HepG2 (cell line): ENCODE measurements around the gene CABLES2. TPM values are rescaled to one million over a fixed set of nuclear protein-coding genes. Genes with fewer than 3 reads are reported as not detected.
A peak's percentile ranks its signal among the peaks of the same experiment; 100 is the strongest.

Source experiments
- AHDC1 ChIP-seq: sonication (generic); formaldehyde crosslinking; IDR thresholded peaks from 2 replicates; pipeline ENCODE4 v1.5.1; 2020; ENCODE audit warnings: mild to moderate bottlenecking, missing genetic modification reagents, borderline replicate concordance
- HMGA1 ChIP-seq: sonication (generic); formaldehyde crosslinking; conservative IDR thresholded peaks from 2 replicates; pipeline ENCODE4 v1.4.0; 2020; ENCODE audit warnings: missing genetic modification reagents
- HNF1A ChIP-seq, 2 experiments: sonication (generic) in 1 of 2; formaldehyde crosslinking in 1 of 2; IDR thresholded peaks; 2 replicates each; pipeline versions ENCODE4 v1.4.0 to v1.6.1; 2016 to 2020; ENCODE audit warnings: borderline replicate concordance in 1 of 2, low read depth in 1 of 2, mild to moderate bottlenecking in 1 of 2, missing genetic modification reagents in 1 of 2
- KDM1A ChIP-seq: IDR thresholded peaks from 2 replicates; pipeline ENCODE4 v1.6.1; 2016; ENCODE audit warnings: missing compliant biosample characterization
- MXD1 ChIP-seq: sonication (generic); formaldehyde crosslinking; IDR thresholded peaks from 2 replicates; pipeline ENCODE4 v1.4.0; 2020; ENCODE audit warnings: mild to moderate bottlenecking, missing genetic modification reagents
- PBX3 ChIP-seq: sonication (generic); formaldehyde crosslinking; IDR thresholded peaks from 2 replicates; pipeline ENCODE4 v1.8.1; 2023; ENCODE audit warnings: missing genetic modification reagents, inconsistent platforms, borderline replicate concordance
- SYNCRIP ChIP-seq: fragments of 200-400 bp; formaldehyde crosslinking; IDR thresholded peaks from 2 replicates; pipeline ENCODE4 v1.6.1; 2018; ENCODE audit warnings: mild to moderate bottlenecking, low read depth, low read length; ENCODE audit not compliant: insufficient read depth
- XRCC5 ChIP-seq: fragments of 200-400 bp; formaldehyde crosslinking; optimal IDR thresholded peaks from 2 replicates; pipeline ENCODE3; 2017; ENCODE audit warnings: mild to moderate bottlenecking, low read length
- ZNF263 ChIP-seq: sonication (generic); formaldehyde crosslinking; IDR thresholded peaks from 2 replicates; pipeline ENCODE4 v1.4.0; 2020; ENCODE audit warnings: missing genetic modification reagents
- polyA plus RNA-seq, 8 experiments: library from polyadenylated mRNA; depleted of rRNA in 3 of 8; stranded (reverse) in 7 of 8; unstranded in 1 of 8; fragments of >200 nt; fragmentation: Illumina TruSeq in 4 of 8; extraction: Trizol in 4 of 8; gene quantifications; 2 replicates each; pipeline versions ENCODE4 v1.2.1 to v1.2.3, GENCODE V29; 2011 to 2016; ENCODE audit warnings: low read depth in 4 of 8, missing spikeins in 1 of 8, mixed read lengths in 1 of 8; ENCODE audit not compliant: insufficient read depth in 1 of 8
- total RNA-seq, 5 experiments: library from RNA; depleted of rRNA; stranded (reverse); fragments of >200 nt; fragmentation: Illumina TruSeq; extraction: Trizol; gene quantifications; 2 replicates each; pipeline ENCODE4 v1.2.3, GENCODE V29; 2016; ENCODE audit warnings: low read depth in 1 of 5

CABLES2 gene
- total and polyA plus RNA-seq, 2 of the 13 experiments (the other 11 are each of a cell fraction or from before 2014, with no cell fraction given): 5.2 to 9.7 TPM

GRCh38 chr20:62413025-62413570 is 6.0 kb upstream of the CABLES2 start (continued):
- TF ChIP-seq HNF1A (IDR thresholded peaks at IDR 0.05; ENCODE audit: low read depth) (no peak), HNF1A (CRISPR knock-in tag; IDR thresholded peaks at IDR 0.05; ENCODE audit: borderline replicate concordance) (no peak), MXD1 (CRISPR knock-in tag) (peak; percentile 11; the same call in 1 of the 2 replicates), HMGA1 (CRISPR knock-in tag) (no peak), SYNCRIP (no peak), XRCC5 (no peak), AHDC1 (no peak), KDM1A (no peak), PBX3 (no peak), ZNF263 (CRISPR knock-in tag) (no peak)
